Right lobe of liver (tissue), 6 donors: ENCODE results near the gene ZBED6. TPM values are rescaled to one million over a fixed set of nuclear protein-coding genes. Genes with fewer than 3 reads are reported as not detected.

Source experiments
- ATAC-seq, 4 donors: fragments of 200-7000 bp; cut with Tn5 transposase; one replicate each; pipeline ENCODE4 v1.9.1; 2020; ENCODE audit warnings: mild to moderate bottlenecking in 4 of 4, moderate library complexity in 4 of 4
- DNase-seq, 3 donors: peaks; one replicate each; pipeline ENCODE4 v3.0.0-alpha.2; 2020
- H3K27ac ChIP-seq, 3 donors: fragments of 200-600 bp; one replicate each; pipeline ENCODE4 v1.8.0; 2022
- H3K27me3 ChIP-seq, 2 donors: fragments of 200-600 bp; one replicate each; pipeline ENCODE4 v1.8.0; 2022
- H3K36me3 ChIP-seq, 4 donors: fragments of 200-600 bp; sonication (generic) in 1 of 4; one replicate each; pipeline versions ENCODE4 v1.5.1 to v1.8.0; 2017 to 2022; ENCODE audit warnings: control low read depth in 1 of 4
- H3K4me1 ChIP-seq, 4 donors: fragments of 200-600 bp; sonication (generic) in 1 of 4; one replicate each; pipeline versions ENCODE4 v1.5.1 to v1.8.0; 2017 to 2022; ENCODE audit warnings: control low read depth in 1 of 4
- H3K4me3 ChIP-seq, 3 donors: fragments of 200-600 bp; one replicate each; pipeline ENCODE4 v1.8.0; 2022
- H3K9me3 ChIP-seq, 4 donors: fragments of 200-600 bp; sonication (generic) in 1 of 4; one replicate each; pipeline versions ENCODE4 v1.5.1 to v1.8.0; 2017 to 2022; ENCODE audit warnings: control low read depth in 1 of 4
- CTCF ChIP-seq, 4 donors: fragments of 200-600 bp in 3 of 4; fragments of 450-650 bp in 1 of 4; IDR thresholded peaks; one replicate each; pipeline versions ENCODE4 v1.5.1 to v1.8.0; 2016 to 2022; ENCODE audit warnings: antibody characterized with exemption in 4 of 4, mild to moderate bottlenecking in 2 of 4
- POLR2A ChIP-seq: fragments of 450-650 bp; IDR thresholded peaks from one replicate; pipeline ENCODE4 v1.6.1; 2017; ENCODE audit warnings: antibody characterized with exemption, mild to moderate bottlenecking
- WGBS: methylation state at CpG from one replicate; pipeline ENCODE4 v1.1.6; 2018; ENCODE audit warnings: low coverage, low lambda C conversion rate; ENCODE audit not compliant: insufficient coverage; ENCODE audit errors: missing lambda C conversion rate; 5-methylcytosine and 5-hydroxymethylcytosine counted together
- intact Hi-C, 2 donors: fragments of 100-400 bp; cut with DNase I; formaldehyde crosslinking; loops; one replicate each; pipeline versions ENCODE4 v1.11.2 to v1.14.1; 2022
- total RNA-seq, 6 experiments: library from RNA; depleted of rRNA in 2 of 6; stranded (reverse); fragments of >200 nt in 2 of 6; fragmentation: NEBNext Ultra II Directional in 3 of 6; extraction: Animal tissue kit (Norgen Biotek cat#: 25700) in 3 of 6; gene quantifications; one replicate each; pipeline versions ENCODE4 v1.1.0 to v1.2.4, GENCODE V29; 2016 to 2023
- donor health status: DM: no; HTN: yes; CAD: no.
- donor health status: DM: no; HTN: no; CAD: no.
- donor health status: DM: no; HTN: no; CAD: no.
- donor health status: DM: no; HTN: yes; CAD: no.
- donor health status: DM: no; HTN: yes; CAD: no.

ZBED6 gene
- total RNA-seq, 6 experiments from 2014 or later, result 11.8 to 24.1 (median 17.5) TPM

- Histone ChIP-seq H3K4me1 (peaks cover 0 to 33% (median 4%) of the 10 kb centered on the region in 4 donors), H3K36me3 (peaks cover 0 to 6% (median 2%) of the 10 kb centered on the region in 4 donors), H3K27ac (no peak overlapping the region), H3K9me3 (no peaks in the 10 kb centered on the region), H3K27me3 (no peaks in the 10 kb centered on the region), H3K4me3 (no peak overlapping the region)
- no peak for ATAC-seq
- WGBS, result 90% methylated on average over 4 of the region's 4 CpGs
- DNase-seq, result no peak
- intact Hi-C loops, result no loop called here
- TF ChIP-seq CTCF (IDR thresholded peaks at IDR 0.05) (no peak), POLR2A (no peak)
Measured at GRCh38 chr1:203799157-203799556, 3.7 kb downstream of the ZBED6 start.

GRCh38 chr1:203799971-203800370 is 4.5 kb downstream of the ZBED6 start:
- ATAC-seq, result no peak
- no peak for TF ChIP-seq POLR2A
- TF ChIP-seq CTCF (IDR thresholded peaks at IDR 0.05), result no peak
- DNase-seq, result no peak

GRCh38 chr1:203805689-203806088 is 10.3 kb downstream of the ZBED6 start:
- DNase-seq (no peak), ATAC-seq (no peak)
- H3K4me1 ChIP-seq, result peaks cover 0 to 3% (median 0%) of the 10 kb centered on the region in 4 donors
- no peaks in the 10 kb centered on the region for H3K9me3 ChIP-seq
- WGBS, result 98% methylated on average over 6 of the region's 7 CpGs
- H3K4me3 ChIP-seq, result no peak overlapping the region
- TF ChIP-seq POLR2A (no peak), CTCF (IDR thresholded peaks at IDR 0.05) (no peak)
- no peaks in the 10 kb centered on the region for H3K27me3 ChIP-seq
- H3K27ac ChIP-seq, result no peak overlapping the region
- H3K36me3 ChIP-seq, result peaks cover 5 to 11% (median 6%) of the 10 kb centered on the region in 4 donors
- intact Hi-C loops, result no loop called here

More at GRCh38 chr1:203799971-203800370, 4.5 kb downstream of the ZBED6 start:
- Histone ChIP-seq H3K27ac (no peak overlapping the region), H3K4me3 (no peak overlapping the region), H3K4me1 (peaks cover 0 to 33% (median 4%) of the 10 kb centered on the region in 4 donors), H3K9me3 (no peaks in the 10 kb centered on the region), H3K27me3 (no peaks in the 10 kb centered on the region), H3K36me3 (peaks cover 0 to 6% (median 2%) of the 10 kb centered on the region in 4 donors)
- intact Hi-C loops, result no loop called here
- WGBS, result 41% methylated on average over 1 of the region's 1 CpG

- H3K27ac ChIP-seq, result no peak overlapping the region
- ATAC-seq (no peak), DNase-seq (no peak)
Measured at GRCh38 chr1:203807196-203807595, 11.8 kb downstream of the ZBED6 start.

More at GRCh38 chr1:203807196-203807595, 11.8 kb downstream of the ZBED6 start:
- 79% methylated on average over 2 of the region's 2 CpGs for WGBS
- no peaks in the 10 kb centered on the region for H3K9me3 ChIP-seq
- peaks cover 0 to 11% (median 0%) of the 10 kb centered on the region in 4 donors for H3K4me1 ChIP-seq
- peaks cover 5 to 11% (median 6%) of the 10 kb centered on the region in 4 donors for H3K36me3 ChIP-seq
- H3K4me3 ChIP-seq, result no peak overlapping the region
- H3K27me3 ChIP-seq, result no peaks in the 10 kb centered on the region
- intact Hi-C loops, result no loop called here
- TF ChIP-seq CTCF (IDR thresholded peaks at IDR 0.05) (no peak), POLR2A (no peak)
